Small intestine (tissue), 7 donors: ENCODE data around the gene AKR7A2. TPM values are rescaled to one million over a fixed set of nuclear protein-coding genes. Genes with fewer than 3 reads are reported as not detected.

Experiments used
- DNase-seq, 2 donors: peaks; one replicate each; pipeline versions ENCODE4 v3.0.0 to v3.0.0-alpha.2; 2013
- FAIRE-seq: peaks from 2 replicates; lab custom pipeline; 2012; peaks lifted over from hg19 to GRCh38; lab: Jason Lieb, UNC
- H3K27ac ChIP-seq, 3 donors: one replicate each; pipeline ENCODE4 v1.5.1; 2013; ENCODE audit warnings: low read length in 2 of 3, mild to moderate bottlenecking in 2 of 3, control low read depth in 1 of 3, inconsistent platforms in 1 of 3, low read depth in 1 of 3, moderate library complexity in 1 of 3
- H3K27me3 ChIP-seq, 3 donors: one replicate each; pipeline ENCODE4 v1.6.1; 2013; ENCODE audit warnings: low read length in 3 of 3, inconsistent platforms in 1 of 3; ENCODE audit not compliant: control insufficient read depth in 3 of 3, insufficient read depth in 3 of 3
- H3K36me3 ChIP-seq, 3 donors: one replicate each; pipeline ENCODE4 v1.6.1; 2013; ENCODE audit warnings: low read length in 3 of 3, inconsistent platforms in 1 of 3, low read depth in 1 of 3, mild to moderate bottlenecking in 1 of 3, moderate library complexity in 1 of 3; ENCODE audit not compliant: control insufficient read depth in 3 of 3, insufficient read depth in 2 of 3
- H3K4me1 ChIP-seq, 3 donors: one replicate each; pipeline ENCODE4 v1.6.1; 2013; ENCODE audit warnings: low read length in 2 of 3, inconsistent platforms in 1 of 3, low read depth in 1 of 3, mild to moderate bottlenecking in 1 of 3, moderate library complexity in 1 of 3; ENCODE audit not compliant: control insufficient read depth in 3 of 3, insufficient read depth in 2 of 3
- H3K4me3 ChIP-seq, 3 donors: one replicate each; pipeline ENCODE4 v1.5.1; 2013; ENCODE audit warnings: low read length in 3 of 3, control low read depth in 1 of 3, inconsistent platforms in 1 of 3, low read depth in 1 of 3, mild to moderate bottlenecking in 1 of 3, moderate library complexity in 1 of 3
- H3K9me3 ChIP-seq, 2 donors: one replicate each; pipeline ENCODE4 v1.6.1; 2013; ENCODE audit warnings: low read depth in 1 of 2, low read length in 1 of 2; ENCODE audit not compliant: control insufficient read depth in 2 of 2, insufficient read depth in 1 of 2
- WGBS, 3 donors: extraction: QIAGEN DNeasy Blood & Tissue Kit; methylation state at CpG; one replicate each; pipeline ENCODE4 v1.1.7; 2013; 5-methylcytosine and 5-hydroxymethylcytosine counted together
- polyA plus RNA-seq, 4 donors: library from polyadenylated mRNA; stranded (reverse) in 3 of 4; unstranded in 1 of 4; fragments of 200-250 nt in 3 of 4; fragments of 120-200 nt in 1 of 4; gene quantifications; one replicate each; pipeline versions ENCODE4 v1.2.1 to v1.2.3, GENCODE V29; 2013
- donor health status: healthy with polysubstance abuse.
- donor health status: control.
- donor health status: control.
- donor health status: Bipolar disorder and iron deficiency.
- donor health status: healthy.

AKR7A2 gene
- polyA plus RNA-seq, 4 donors, result 73.2 to 153 (median 119) TPM

DNA sequence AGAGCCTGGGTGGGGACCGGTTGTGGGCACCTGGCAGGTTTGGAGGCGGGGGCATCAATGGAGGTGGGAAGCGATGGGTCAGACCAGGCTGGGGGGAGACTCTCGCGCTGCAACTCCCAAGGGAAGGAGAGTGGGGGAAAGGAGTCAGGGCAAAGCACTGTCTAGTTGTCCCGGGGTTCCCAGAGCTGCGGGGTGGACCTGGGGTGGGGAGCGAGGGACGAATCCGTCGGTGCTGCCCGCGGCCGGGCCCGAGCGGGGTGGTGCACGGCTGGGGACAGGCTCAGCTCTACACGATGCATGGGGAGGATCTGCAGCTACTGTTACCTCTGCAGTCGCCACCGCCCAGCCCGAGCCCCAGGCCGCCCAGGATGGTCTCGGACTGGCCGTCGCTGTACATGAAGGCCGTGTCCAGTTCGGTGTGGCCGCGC, 427 bp downstream of the AKR7A2 start:
- peak overlapping the region; percentile 72 to 87 (median 74) for H3K4me3 ChIP-seq
- no peaks in the 10 kb centered on the region for H3K27me3 ChIP-seq
- no peak for FAIRE-seq
- DNase-seq, result peak in 1 of 2 donors; percentile 22
- peak overlapping the region; percentile 77 to 80 (median 78) for H3K27ac ChIP-seq
- 0 to 1% (median 1%) methylated on average over 24 to 29 of the region's 29 CpGs for WGBS, 3 donors
- peaks cover 0 to 52% (median 7%) of the 10 kb centered on the region in 3 donors for H3K4me1 ChIP-seq
- H3K36me3 ChIP-seq, result peaks cover 3 to 49% (median 8%) of the 10 kb centered on the region in 3 donors
- no peaks in the 10 kb centered on the region for H3K9me3 ChIP-seq

DNA sequence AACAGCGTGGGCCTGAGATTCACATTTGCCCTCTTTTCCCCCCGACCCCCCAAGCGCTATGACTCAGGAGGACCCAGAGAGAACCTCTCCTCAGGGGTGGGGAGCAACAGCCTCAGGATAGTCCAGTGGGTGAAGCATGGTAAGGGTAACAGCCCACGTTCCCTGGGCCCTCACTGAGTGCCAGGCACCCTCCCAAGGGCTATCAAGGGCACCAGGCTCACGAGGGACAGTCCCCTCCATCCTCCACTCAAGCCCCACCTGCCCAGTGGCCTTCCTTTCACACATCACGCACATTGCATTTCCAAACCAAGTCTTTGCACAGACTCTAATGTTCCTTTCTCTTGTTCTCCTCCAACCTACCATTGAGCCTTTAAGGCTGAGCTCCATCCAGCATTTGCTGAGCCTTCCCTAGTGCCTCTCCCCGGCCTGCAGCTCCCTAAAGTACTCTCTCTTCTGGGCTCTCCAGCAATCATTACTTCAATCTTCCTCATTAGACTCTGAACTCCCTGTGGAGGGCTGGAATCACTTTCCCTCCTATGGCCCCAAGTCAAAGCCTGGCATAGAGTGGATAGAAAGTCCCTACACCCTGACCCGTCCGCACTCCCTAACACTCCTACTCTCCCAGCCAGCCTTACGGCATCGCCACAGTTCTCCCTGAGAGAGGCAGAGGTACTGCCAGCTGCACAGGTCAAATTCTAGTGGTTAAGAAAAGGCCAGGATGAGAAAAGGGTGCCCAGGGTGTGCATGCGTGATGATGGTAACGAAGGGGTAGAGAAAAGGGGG, 1.0 kb downstream of the AKR7A2 start:
- peaks cover 3 to 49% (median 10%) of the 10 kb centered on the region in 3 donors for H3K36me3 ChIP-seq
- DNase-seq (peak; percentile 71 to 73), FAIRE-seq (no peak)
- H3K9me3 ChIP-seq, result no peaks in the 10 kb centered on the region
- H3K27ac ChIP-seq, result peak overlapping the region; percentile 77 to 80 (median 78)
- H3K4me3 ChIP-seq, result peak overlapping the region; percentile 72 to 87 (median 74)
- H3K27me3 ChIP-seq, result no peaks in the 10 kb centered on the region
- peaks cover 0 to 52% (median 7%) of the 10 kb centered on the region in 3 donors for H3K4me1 ChIP-seq
- WGBS, 3 donors, result 28 to 40% (median 29%) methylated on average over 13 of the region's 13 CpGs

DNA sequence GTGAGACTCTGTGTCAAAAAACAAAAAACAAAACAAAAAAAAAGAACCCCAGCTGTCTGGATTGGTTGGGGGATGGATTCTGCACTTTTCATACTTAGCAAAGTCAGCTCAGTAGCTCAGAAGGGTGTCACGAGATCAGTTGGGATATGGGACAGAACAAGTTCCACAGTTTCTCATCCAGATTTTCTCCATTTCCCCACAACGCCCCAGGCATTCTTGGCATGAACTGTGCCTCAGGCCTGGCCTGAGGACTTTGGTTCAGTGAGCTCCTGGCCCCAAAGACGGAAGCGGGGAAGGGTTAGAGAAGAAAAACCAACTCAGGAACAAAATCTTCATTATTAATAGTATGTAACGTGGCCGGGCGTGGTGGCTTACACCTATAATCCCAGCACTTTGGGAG, 1.9 kb downstream of the AKR7A2 start:
- Histone ChIP-seq H3K27me3 (no peaks in the 10 kb centered on the region), H3K9me3 (no peaks in the 10 kb centered on the region), H3K36me3 (peaks cover 3 to 47% (median 14%) of the 10 kb centered on the region in 3 donors), H3K4me3 (no peak overlapping the region), H3K27ac (peak overlapping the region in 1 of 3 donors; percentile 34), H3K4me1 (peaks cover 0 to 47% (median 7%) of the 10 kb centered on the region in 3 donors)
- DNase-seq (peak in 1 of 2 donors; percentile 13), FAIRE-seq (no peak)
- WGBS, 3 donors, result 70 to 82% (median 74%) methylated on average over 7 of the region's 7 CpGs

DNA sequence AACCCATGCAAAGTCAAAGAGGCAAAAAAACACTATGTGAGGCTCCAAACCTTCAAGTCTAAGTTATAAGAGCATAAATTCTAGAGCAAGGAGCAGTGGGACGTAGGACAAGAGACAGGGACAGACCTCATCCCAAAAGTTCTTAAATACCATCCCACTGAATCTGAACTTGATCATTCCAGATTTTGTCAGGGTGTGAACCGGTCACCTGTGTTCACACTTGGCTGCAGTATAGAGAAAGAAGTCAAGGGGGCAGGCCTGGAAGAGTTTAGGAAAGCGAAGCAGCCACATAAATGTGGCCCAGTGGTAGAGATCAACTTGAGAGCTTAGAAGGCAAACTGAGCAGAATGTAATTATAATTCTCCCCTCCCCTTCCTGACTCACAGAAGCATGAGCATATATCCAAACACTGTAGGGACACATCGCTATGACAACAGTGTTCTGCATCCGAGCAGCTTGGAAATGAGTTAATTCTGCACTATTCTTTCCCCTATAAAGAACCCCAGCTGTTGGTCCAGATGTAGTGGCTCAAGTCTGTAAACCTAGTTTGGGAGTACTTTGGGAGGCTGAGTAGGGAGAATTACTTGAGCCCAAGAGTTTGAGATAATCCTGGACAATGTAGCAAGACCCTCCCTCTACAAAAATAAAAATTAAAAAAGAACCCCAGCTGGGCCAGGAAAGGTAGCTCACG, 2.7 kb downstream of the AKR7A2 start:
- Histone ChIP-seq H3K27ac (peak overlapping the region in 2 of 3 donors; percentile 26 to 86), H3K4me1 (peaks cover 0 to 47% (median 7%) of the 10 kb centered on the region in 3 donors), H3K9me3 (no peaks in the 10 kb centered on the region), H3K27me3 (no peaks in the 10 kb centered on the region), H3K36me3 (peaks cover 3 to 47% (median 16%) of the 10 kb centered on the region in 3 donors), H3K4me3 (no peak overlapping the region)
- WGBS, 3 donors, result 75 to 91% (median 84%) methylated on average over 6 of the region's 6 CpGs
- DNase-seq (no peak), FAIRE-seq (no peak)

DNA sequence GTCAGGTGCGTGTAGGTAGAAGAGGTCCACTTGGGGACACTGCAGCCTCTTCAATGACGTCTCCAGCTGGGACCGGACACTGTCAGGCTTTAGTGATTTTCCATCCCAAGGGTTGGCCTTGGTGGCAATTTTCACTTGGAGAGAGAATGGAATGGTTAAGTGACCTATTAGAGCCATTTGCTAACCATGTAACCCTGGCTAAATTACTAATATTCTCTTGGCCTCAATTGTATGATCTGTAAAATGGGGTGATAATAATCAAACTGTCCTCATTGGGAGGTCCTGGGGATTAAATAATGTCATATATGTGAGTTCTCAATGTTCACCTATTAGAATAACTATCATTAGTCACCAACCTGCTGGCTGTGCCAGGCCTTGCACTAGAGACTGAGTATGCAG, 3.4 kb downstream of the AKR7A2 start:
- H3K4me3 ChIP-seq, result no peak overlapping the region
- H3K27me3 ChIP-seq, result no peaks in the 10 kb centered on the region
- H3K27ac ChIP-seq, result peak overlapping the region; percentile 53 to 86 (median 61)
- 90 to 95% (median 94%) methylated on average over 3 of the region's 3 CpGs for WGBS, 3 donors
- FAIRE-seq (no peak), DNase-seq (no peak)
- H3K4me1 ChIP-seq, result peaks cover 0 to 41% (median 7%) of the 10 kb centered on the region in 3 donors
- no peaks in the 10 kb centered on the region for H3K9me3 ChIP-seq
- H3K36me3 ChIP-seq, result peaks cover 8 to 48% (median 20%) of the 10 kb centered on the region in 3 donors

DNA sequence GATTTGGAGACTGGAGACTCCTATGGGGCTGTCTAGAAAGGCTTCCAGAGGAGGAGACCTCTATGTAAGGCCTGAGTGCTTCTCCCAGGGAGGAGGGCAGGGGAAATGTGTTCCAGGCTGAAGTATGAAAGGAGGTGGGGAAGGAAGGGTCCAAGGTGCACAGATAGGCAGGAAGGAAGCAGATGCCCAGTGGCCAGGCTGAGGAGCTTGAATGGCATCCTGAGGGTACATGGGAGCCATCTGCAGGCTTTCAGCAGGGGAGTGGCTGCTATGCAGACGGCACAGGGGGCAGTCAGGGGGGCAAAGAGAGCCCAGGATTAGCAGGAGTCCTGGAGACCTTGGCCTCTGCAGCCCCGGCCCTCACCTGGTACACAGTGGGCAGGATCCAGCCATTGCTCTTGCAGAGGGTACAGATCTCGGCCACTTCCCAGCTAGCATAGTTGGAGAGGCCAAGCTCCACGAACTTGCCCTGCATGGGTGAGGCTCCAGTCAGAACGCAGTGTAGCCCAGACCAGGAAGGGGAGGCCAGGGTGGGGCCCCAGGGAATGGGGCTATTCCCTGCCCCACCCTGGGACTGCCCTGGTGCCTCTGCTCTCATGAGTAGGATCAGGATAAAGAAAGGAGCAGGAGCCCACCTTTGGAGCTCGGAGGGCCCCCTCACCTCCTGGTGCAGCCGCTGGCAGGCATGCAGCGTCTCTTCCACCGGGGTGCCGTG, 4.0 kb downstream of the AKR7A2 start:
- peaks cover 13 to 53% (median 20%) of the 10 kb centered on the region in 3 donors for H3K36me3 ChIP-seq
- DNase-seq, result peak; percentile 54 to 88
- no peak for FAIRE-seq
- H3K27ac ChIP-seq, result peak overlapping the region; percentile 53 to 86 (median 61)
- 56 to 80% (median 71%) methylated on average over 10 of the region's 10 CpGs for WGBS, 3 donors
- H3K27me3 ChIP-seq, result no peaks in the 10 kb centered on the region
- H3K9me3 ChIP-seq, result no peaks in the 10 kb centered on the region
- no peak overlapping the region for H3K4me3 ChIP-seq
- peaks cover 0 to 37% (median 4%) of the 10 kb centered on the region in 3 donors for H3K4me1 ChIP-seq

DNA sequence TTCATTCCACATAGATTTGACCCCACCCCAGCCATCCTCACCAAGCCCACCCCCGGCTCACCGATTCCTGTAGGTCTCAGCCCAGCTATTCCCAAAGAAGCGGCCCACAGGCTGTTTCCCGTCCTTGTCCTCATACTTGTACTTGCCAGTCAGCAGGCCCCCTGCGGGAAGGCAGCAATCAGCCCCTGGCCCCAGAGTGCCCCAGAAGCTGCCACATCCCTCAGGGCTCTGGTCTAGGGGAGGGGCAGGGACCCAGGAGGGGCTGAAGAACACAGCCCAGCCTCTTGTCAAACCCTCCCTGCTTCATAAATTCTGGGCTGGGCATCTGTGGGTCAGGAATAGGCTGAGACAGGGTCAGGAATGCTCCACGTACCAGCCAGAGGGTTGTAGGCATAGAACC, 5.0 kb downstream of the AKR7A2 start:
- no peak for FAIRE-seq

DNA sequence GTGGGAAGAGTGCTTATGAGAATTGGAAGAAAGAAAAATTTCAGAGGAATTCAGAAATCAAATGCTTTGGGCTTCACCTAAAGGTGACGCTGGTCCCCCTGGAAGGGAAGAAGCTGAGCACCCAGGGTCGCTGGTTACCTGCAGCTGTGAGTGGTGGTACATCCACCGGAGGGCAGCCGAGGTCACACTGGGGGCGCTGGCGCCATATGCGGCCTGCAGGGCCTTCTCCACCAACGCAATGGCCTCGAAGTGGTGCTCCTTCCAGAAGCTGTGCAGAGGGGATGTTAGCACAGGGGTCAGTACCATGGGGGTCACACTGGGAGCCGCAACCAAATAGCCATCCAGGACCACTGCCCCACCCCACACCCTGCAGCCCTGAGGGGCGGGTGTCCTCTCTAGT, 6.1 kb downstream of the AKR7A2 start:
- no peak for FAIRE-seq
- DNase-seq, result no peak
- Histone ChIP-seq H3K9me3 (no peaks in the 10 kb centered on the region), H3K4me3 (no peak overlapping the region), H3K36me3 (peaks cover 16 to 62% (median 20%) of the 10 kb centered on the region in 3 donors), H3K27ac (no peak overlapping the region), H3K4me1 (peaks cover 0 to 31% (median 4%) of the 10 kb centered on the region in 3 donors), H3K27me3 (no peaks in the 10 kb centered on the region)
- 92 to 97% (median 93%) methylated on average over 9 to 11 of the region's 11 CpGs for WGBS, 3 donors

More for the DNA sequence above, 5.0 kb downstream of the AKR7A2 start:
- H3K27ac ChIP-seq, result no peak overlapping the region
- no peak for DNase-seq
- 89 to 92% (median 92%) methylated on average over 6 of the region's 6 CpGs for WGBS, 3 donors
- no peak overlapping the region for H3K4me3 ChIP-seq
- H3K9me3 ChIP-seq, result no peaks in the 10 kb centered on the region
- peaks cover 16 to 58% (median 20%) of the 10 kb centered on the region in 3 donors for H3K36me3 ChIP-seq
- peaks cover 0 to 36% (median 4%) of the 10 kb centered on the region in 3 donors for H3K4me1 ChIP-seq
- H3K27me3 ChIP-seq, result no peaks in the 10 kb centered on the region
